Hepatocyte (in vitro differentiated cells): Measurements from ENCODE around the gene FAM171A2. TPM values are rescaled to one million over a fixed set of nuclear protein-coding genes. Genes with fewer than 3 reads are reported as not detected.

Experiments used
- DNase-seq: peaks from one replicate; pipeline ENCODE4 v3.0.0-alpha.2; 2016; ENCODE audit warnings: low spot score
- H2AFZ ChIP-seq: fragments of 200-600 bp; sonication (generic); 2 replicates; pipeline ENCODE4 v1.6.0; 2016; ENCODE audit warnings: antibody characterized with exemption, mild to moderate bottlenecking
- H3K27ac ChIP-seq: fragments of 200-600 bp; sonication (generic); 2 replicates; pipeline ENCODE4 v1.5.1; 2016; ENCODE audit warnings: mild to moderate bottlenecking
- H3K27me3 ChIP-seq: fragments of 200-600 bp; sonication (generic); 2 replicates; pipeline ENCODE4 v1.6.1; 2016
- H3K36me3 ChIP-seq: fragments of 200-600 bp; sonication (generic); replicated peaks from 2 replicates; pipeline ENCODE4 v1.5.1; 2016; ENCODE audit warnings: low read depth; ENCODE audit not compliant: insufficient read depth
- H3K4me1 ChIP-seq: fragments of 200-600 bp; sonication (generic); 2 replicates; pipeline ENCODE4 v1.5.1; 2016; ENCODE audit warnings: mild to moderate bottlenecking, moderate library complexity; ENCODE audit not compliant: insufficient read depth
- H3K4me2 ChIP-seq: fragments of 200-600 bp; sonication (generic); 2 replicates; pipeline ENCODE4 v1.6.0; 2016
- H3K4me3 ChIP-seq: fragments of 200-600 bp; sonication (generic); 2 replicates; pipeline ENCODE4 v1.5.1; 2016; ENCODE audit warnings: mild to moderate bottlenecking
- H3K79me2 ChIP-seq: fragments of 200-600 bp; sonication (generic); 2 replicates; pipeline ENCODE4 v1.6.0; 2017; ENCODE audit warnings: mild to moderate bottlenecking
- H3K9me2 ChIP-seq: fragments of 200-600 bp; sonication (generic); replicated peaks from 2 replicates; pipeline ENCODE4 v1.6.0; 2017; ENCODE audit warnings: mild to moderate bottlenecking; ENCODE audit not compliant: insufficient read depth
- H3K9me3 ChIP-seq: fragments of 200-600 bp; sonication (generic); 2 replicates; pipeline ENCODE4 v1.5.1; 2016; ENCODE audit warnings: low read depth, mild to moderate bottlenecking
- H4K20me1 ChIP-seq: fragments of 200-600 bp; sonication (generic); 2 replicates; pipeline ENCODE4 v1.6.0; 2016; ENCODE audit warnings: mild to moderate bottlenecking; ENCODE audit not compliant: insufficient read depth, poor library complexity, severe bottlenecking
- EZH2 ChIP-seq: fragments of 200-600 bp; sonication (generic); IDR thresholded peaks from 2 replicates; pipeline ENCODE4 v1.6.1; 2016; ENCODE audit warnings: antibody characterized with exemption, mild to moderate bottlenecking, borderline replicate concordance
- EZH2phosphoT487 ChIP-seq: fragments of 200-600 bp; sonication (generic); IDR thresholded peaks from one replicate; pipeline ENCODE4 v1.6.1; 2018; ENCODE audit warnings: antibody characterized with exemption, mild to moderate bottlenecking, low read depth, moderate library complexity; ENCODE audit not compliant: unreplicated experiment, severe bottlenecking
- WGBS: methylation state at CpG from one replicate; pipeline ENCODE4 v1.1.6; 2016; ENCODE audit warnings: low lambda C conversion rate; ENCODE audit errors: missing lambda C conversion rate; 5-methylcytosine and 5-hydroxymethylcytosine counted together
- polyA plus RNA-seq: library from polyadenylated mRNA; unstranded; fragments of >200 nt; fragmentation: Nextera tagmentation; extraction: Ambion mirVana; gene quantifications from 2 replicates; pipeline ENCODE4 v1.2.1, GENCODE V29; 2016
- total RNA-seq: library from RNA; depleted of rRNA; stranded (reverse); fragments of >200 nt; gene quantifications from 2 replicates; pipeline ENCODE4 v1.2.3, GENCODE V29; 2014
- TF ChIP-seq, protein P1 (sequence below): fragments of 200-600 bp; sonication (generic); IDR thresholded peaks from 2 replicates; pipeline ENCODE4 v1.5.1; 2016; ENCODE audit warnings: antibody characterized with exemption, mild to moderate bottlenecking; ENCODE audit not compliant: poor library complexity

Gene FAM171A2
- total and polyA plus RNA-seq, 2 experiments from 2014 or later: 13.9 to 22.8 TPM

GRCh38 chr17:44382917-44383316 lies 19.3 kb upstream of the FAM171A2 start:
- 89% methylated on average over 6 of the region's 6 CpGs for WGBS
- DNase-seq: no peak
- H2AFZ ChIP-seq: no peak overlapping the region
- H3K9me2 ChIP-seq: no peaks in the 10 kb centered on the region
- H3K27ac ChIP-seq: no peak overlapping the region
- H3K27me3 ChIP-seq: peaks cover 31% of the 10 kb centered on the region
- no peaks in the 10 kb centered on the region for H3K36me3 ChIP-seq
- H3K4me3 ChIP-seq: no peak overlapping the region
- H3K9me3 ChIP-seq: no peaks in the 10 kb centered on the region
- no peaks in the 10 kb centered on the region for H4K20me1 ChIP-seq
- H3K4me1 ChIP-seq: peaks cover 5% of the 10 kb centered on the region
- no peak overlapping the region for H3K4me2 ChIP-seq
- TF ChIP-seq, protein P1, sequence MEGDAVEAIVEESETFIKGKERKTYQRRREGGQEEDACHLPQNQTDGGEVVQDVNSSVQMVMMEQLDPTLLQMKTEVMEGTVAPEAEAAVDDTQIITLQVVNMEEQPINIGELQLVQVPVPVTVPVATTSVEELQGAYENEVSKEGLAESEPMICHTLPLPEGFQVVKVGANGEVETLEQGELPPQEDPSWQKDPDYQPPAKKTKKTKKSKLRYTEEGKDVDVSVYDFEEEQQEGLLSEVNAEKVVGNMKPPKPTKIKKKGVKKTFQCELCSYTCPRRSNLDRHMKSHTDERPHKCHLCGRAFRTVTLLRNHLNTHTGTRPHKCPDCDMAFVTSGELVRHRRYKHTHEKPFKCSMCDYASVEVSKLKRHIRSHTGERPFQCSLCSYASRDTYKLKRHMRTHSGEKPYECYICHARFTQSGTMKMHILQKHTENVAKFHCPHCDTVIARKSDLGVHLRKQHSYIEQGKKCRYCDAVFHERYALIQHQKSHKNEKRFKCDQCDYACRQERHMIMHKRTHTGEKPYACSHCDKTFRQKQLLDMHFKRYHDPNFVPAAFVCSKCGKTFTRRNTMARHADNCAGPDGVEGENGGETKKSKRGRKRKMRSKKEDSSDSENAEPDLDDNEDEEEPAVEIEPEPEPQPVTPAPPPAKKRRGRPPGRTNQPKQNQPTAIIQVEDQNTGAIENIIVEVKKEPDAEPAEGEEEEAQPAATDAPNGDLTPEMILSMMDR: no peak
- TF ChIP-seq EZH2 (no peak), EZH2phosphoT487 (no peak)
- H3K79me2 ChIP-seq: no peaks in the 10 kb centered on the region

DNA sequence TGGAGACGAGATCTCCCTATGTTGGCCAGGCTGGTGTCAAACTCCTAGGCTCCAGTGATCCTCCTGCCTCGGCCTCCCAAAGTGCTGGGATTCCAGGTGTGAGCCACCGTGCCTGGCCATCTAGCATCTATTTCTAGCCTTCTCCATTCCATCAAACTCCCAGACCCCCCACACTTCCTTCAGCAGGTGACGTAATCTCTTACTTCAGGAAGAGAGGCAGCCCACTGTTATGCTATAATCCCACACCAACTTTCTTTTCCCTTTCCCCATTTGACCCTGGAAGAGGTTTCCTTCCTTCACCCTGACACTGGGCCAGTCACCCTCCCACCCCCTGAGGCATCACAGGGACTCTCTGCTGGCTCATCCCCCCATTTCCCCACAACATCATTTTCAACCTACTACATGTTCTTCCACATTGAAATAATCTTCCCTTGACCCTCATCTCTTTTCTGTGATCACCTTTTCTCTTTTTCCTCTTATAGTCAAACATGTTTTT lies 18.2 kb upstream of the FAM171A2 start:
- H2AFZ ChIP-seq: no peak overlapping the region
- H3K79me2 ChIP-seq: no peaks in the 10 kb centered on the region
- H3K4me1 ChIP-seq: peaks cover 5% of the 10 kb centered on the region
- TF ChIP-seq, protein P1: no peak
- no peak for TF ChIP-seq EZH2
- TF ChIP-seq EZH2phosphoT487: no peak
- no peaks in the 10 kb centered on the region for H3K9me2 ChIP-seq
- H4K20me1 ChIP-seq: no peaks in the 10 kb centered on the region
- no peak overlapping the region for H3K4me3 ChIP-seq
- DNase-seq: no peak
- H3K27me3 ChIP-seq: peaks cover 31% of the 10 kb centered on the region
- H3K4me2 ChIP-seq: no peak overlapping the region
- H3K36me3 ChIP-seq: no peaks in the 10 kb centered on the region
- 89% methylated on average over 4 of the region's 4 CpGs for WGBS
- H3K9me3 ChIP-seq: no peaks in the 10 kb centered on the region
- no peak overlapping the region for H3K27ac ChIP-seq

DNA sequence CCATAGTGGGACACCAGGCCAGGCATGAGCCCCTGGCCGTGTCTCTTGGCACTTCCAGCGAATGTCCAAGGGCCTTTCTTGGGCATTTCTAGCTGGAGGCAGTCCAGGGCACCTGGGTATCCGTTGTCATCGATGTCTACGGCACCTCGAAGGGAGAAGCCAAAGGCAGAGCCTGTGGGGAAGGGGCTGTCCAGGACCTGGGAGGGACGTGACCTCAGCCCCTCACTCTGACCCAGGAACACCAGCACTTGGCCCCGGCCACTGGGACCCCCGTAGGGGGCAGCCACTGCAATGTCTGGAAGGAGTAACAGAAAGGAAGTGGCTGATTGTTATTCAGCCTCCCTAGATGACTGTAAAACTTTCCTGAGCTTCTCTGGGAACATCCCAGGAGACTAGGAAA lies 17.1 kb upstream of the FAM171A2 start:
- WGBS: 83% methylated on average over 9 of the region's 9 CpGs
- Histone ChIP-seq H3K27me3 (peaks cover 23% of the 10 kb centered on the region), H3K4me1 (peaks cover 2% of the 10 kb centered on the region), H3K4me2 (no peak overlapping the region), H3K27ac (no peak overlapping the region), H3K9me3 (no peaks in the 10 kb centered on the region), H3K9me2 (no peaks in the 10 kb centered on the region), H3K79me2 (no peaks in the 10 kb centered on the region), H2AFZ (no peak overlapping the region), H3K36me3 (no peaks in the 10 kb centered on the region), H4K20me1 (no peaks in the 10 kb centered on the region), H3K4me3 (no peak overlapping the region)
- TF ChIP-seq EZH2phosphoT487 (no peak), EZH2 (no peak)
- TF ChIP-seq, protein P1: no peak
- DNase-seq: no peak

- H3K9me3 ChIP-seq: no peaks in the 10 kb centered on the region
- H4K20me1 ChIP-seq: no peaks in the 10 kb centered on the region
- no peak overlapping the region for H3K4me2 ChIP-seq
- H2AFZ ChIP-seq: no peak overlapping the region
- no peak overlapping the region for H3K27ac ChIP-seq
- TF ChIP-seq EZH2 (no peak), EZH2phosphoT487 (no peak)
- TF ChIP-seq, protein P1: no peak
- no peak for DNase-seq
- H3K36me3 ChIP-seq: no peaks in the 10 kb centered on the region
- H3K4me3 ChIP-seq: no peak overlapping the region
- WGBS: 96% methylated on average over 10 of the region's 10 CpGs
- H3K4me1 ChIP-seq: no peaks in the 10 kb centered on the region
- H3K9me2 ChIP-seq: no peaks in the 10 kb centered on the region
- peaks cover 20% of the 10 kb centered on the region for H3K27me3 ChIP-seq
- H3K79me2 ChIP-seq: no peaks in the 10 kb centered on the region
These were observed 16.2 kb upstream of the FAM171A2 start for GRCh38 chr17:44379887-44380286.
